ENCODE results near the gene PDE6C. TPM values are rescaled to one million over a fixed set of nuclear protein-coding genes. Genes with fewer than 3 reads are reported as not detected.

Gene PDE6C
- total RNA-seq, 1 experiment from 2014 or later: not detected

DNA sequence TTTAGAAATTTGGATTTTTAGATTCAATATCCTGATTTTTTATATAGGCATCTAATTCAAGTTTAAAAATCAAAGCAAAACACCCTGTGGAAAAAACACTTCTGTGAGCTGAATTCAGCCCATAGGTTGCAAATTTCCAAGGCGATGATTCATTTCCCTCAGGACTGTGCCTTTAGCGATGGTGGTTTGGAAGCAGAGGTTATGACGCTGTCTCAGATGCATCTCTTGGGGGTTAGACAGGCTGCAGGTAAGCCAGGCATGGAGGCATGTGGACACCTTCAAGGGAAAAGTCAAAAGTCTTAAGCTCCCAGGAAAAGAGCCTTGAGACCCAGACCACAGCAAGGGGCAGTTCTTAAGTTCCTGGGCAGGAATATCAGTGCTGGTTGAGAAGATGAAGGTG, 99.6 kb downstream of the PDE6C start:
- no peaks in the 10 kb centered on the region for H4K20me1 ChIP-seq (ENCODE audit: control insufficient read depth, insufficient read depth, insufficient read length)
- Mint-ChIP-seq H3K9me3 (no peaks in the 10 kb centered on the region; a peak in 1 of 5 replicates), H3K4me1 (peaks cover 6 to 8% of the 10 kb centered on the region in 2 experiments; a peak in 2 of 4 replicates), H3K4me3 (no peak overlapping the region), H3K36me3 (ENCODE audit: insufficient read depth in 1 of 3, low read depth in 3 of 3) (no peaks in the 10 kb centered on the region), H3K27ac (no peak overlapping the region), H3K27me3 (ENCODE audit: low read depth) (no peaks in the 10 kb centered on the region)
- no peaks in the 10 kb centered on the region for H3K4me1 ChIP-seq (ENCODE audit: insufficient read depth, low read length)
- H3K4me2 ChIP-seq (ENCODE audit: insufficient read depth, insufficient read length, low read length): no peak overlapping the region
- TF ChIP-seq, protein P1, sequence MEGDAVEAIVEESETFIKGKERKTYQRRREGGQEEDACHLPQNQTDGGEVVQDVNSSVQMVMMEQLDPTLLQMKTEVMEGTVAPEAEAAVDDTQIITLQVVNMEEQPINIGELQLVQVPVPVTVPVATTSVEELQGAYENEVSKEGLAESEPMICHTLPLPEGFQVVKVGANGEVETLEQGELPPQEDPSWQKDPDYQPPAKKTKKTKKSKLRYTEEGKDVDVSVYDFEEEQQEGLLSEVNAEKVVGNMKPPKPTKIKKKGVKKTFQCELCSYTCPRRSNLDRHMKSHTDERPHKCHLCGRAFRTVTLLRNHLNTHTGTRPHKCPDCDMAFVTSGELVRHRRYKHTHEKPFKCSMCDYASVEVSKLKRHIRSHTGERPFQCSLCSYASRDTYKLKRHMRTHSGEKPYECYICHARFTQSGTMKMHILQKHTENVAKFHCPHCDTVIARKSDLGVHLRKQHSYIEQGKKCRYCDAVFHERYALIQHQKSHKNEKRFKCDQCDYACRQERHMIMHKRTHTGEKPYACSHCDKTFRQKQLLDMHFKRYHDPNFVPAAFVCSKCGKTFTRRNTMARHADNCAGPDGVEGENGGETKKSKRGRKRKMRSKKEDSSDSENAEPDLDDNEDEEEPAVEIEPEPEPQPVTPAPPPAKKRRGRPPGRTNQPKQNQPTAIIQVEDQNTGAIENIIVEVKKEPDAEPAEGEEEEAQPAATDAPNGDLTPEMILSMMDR (conservative IDR thresholded peaks at IDR 0.05): no peak
- no peak overlapping the region for H2AFZ ChIP-seq (ENCODE audit: low read length)
- H3K9ac ChIP-seq (ENCODE audit: extremely low read depth, insufficient read length, low read length): no peak overlapping the region
- DNase-seq: no peak
- H4K91ac ChIP-seq (ENCODE audit: insufficient read length, low read depth, low read length): no peak overlapping the region
- H3K4ac ChIP-seq (ENCODE audit: low read depth, low read length): no peak overlapping the region
- no peak overlapping the region for H4K5ac ChIP-seq (ENCODE audit: insufficient read length, low read depth, low read length)
- H3K79me1 ChIP-seq (ENCODE audit: insufficient read depth, low read depth, low read length, poor library complexity, severe bottlenecking): no peaks in the 10 kb centered on the region
- no peak overlapping the region for H2BK12ac ChIP-seq (ENCODE audit: insufficient read length, low read depth, low read length)
- no peak overlapping the region for H2AK5ac ChIP-seq (ENCODE audit: insufficient read length, low read length)
- H3K23ac ChIP-seq (ENCODE audit: insufficient read length, low read depth, low read length): no peak overlapping the region
- H4K8ac ChIP-seq (replicated peaks; ENCODE audit: insufficient read length, low read depth, low read length): no peak overlapping the region
- no peaks in the 10 kb centered on the region for H3K27me3 ChIP-seq (ENCODE audit: insufficient read depth, low read length)
- no peak overlapping the region for H2BK15ac ChIP-seq (ENCODE audit: low read depth, low read length)
- no peak overlapping the region for H2BK120ac ChIP-seq (ENCODE audit: low read depth, low read length, poor library complexity, severe bottlenecking)
- H3K14ac ChIP-seq (ENCODE audit: insufficient read depth, low read length): no peak overlapping the region
- no peaks in the 10 kb centered on the region for H3K9me3 ChIP-seq (ENCODE audit: control insufficient read depth, low read depth, low read length)
- H3K79me2 ChIP-seq (ENCODE audit: insufficient read depth, low read length): no peaks in the 10 kb centered on the region
- H3K18ac ChIP-seq (ENCODE audit: insufficient read length, low read depth, low read length): no peak overlapping the region
- H3K23me2 ChIP-seq (ENCODE audit: insufficient read length, low read depth, low read length, poor library complexity, severe bottlenecking): no peaks in the 10 kb centered on the region
- no peak overlapping the region for H3K56ac ChIP-seq (ENCODE audit: insufficient read length, low read depth, low read length)
- no peak overlapping the region for H2BK5ac ChIP-seq (ENCODE audit: insufficient read length, low read length)
- WGBS (ENCODE audit: extremely low coverage, insufficient read length, low lambda C conversion rate): no CpG with 5 or more reads among the region's 3 CpGs
- H3K27ac ChIP-seq (ENCODE audit: insufficient read length, low read depth, low read length): no peak overlapping the region
- H3T11ph ChIP-seq (ENCODE audit: low read length): no peak overlapping the region
- no peak overlapping the region for H2BK20ac ChIP-seq (ENCODE audit: low read depth, low read length, poor library complexity, severe bottlenecking)

Measured in H9 (cell line).